Keratinocyte (primary cell): ENCODE measurements around the gene ARL6IP4. TPM values are rescaled to one million over a fixed set of nuclear protein-coding genes. Genes with fewer than 3 reads are reported as not detected.

ENCODE experiments used
- DNase-seq: peaks from one replicate; pipeline ENCODE4 v3.0.0-alpha.2; 2011; ENCODE audit warnings: low read depth, missing footprints, low spot score
- FAIRE-seq: peaks from 2 replicates; lab custom pipeline; 2011; peaks lifted over from hg19 to GRCh38; lab: Jason Lieb, UNC
- H2AFZ ChIP-seq: 2 replicates; pipeline ENCODE4 v1.6.0; 2012; ENCODE audit warnings: low read length, control low read depth, inconsistent platforms; ENCODE audit not compliant: control insufficient read depth
- H3K27ac ChIP-seq: 2 replicates; pipeline ENCODE4 v1.5.1; 2011; ENCODE audit warnings: low read length; ENCODE audit not compliant: control insufficient read depth, insufficient read depth
- H3K27me3 ChIP-seq: 3 replicates; pipeline ENCODE4 v1.6.0; 2011; ENCODE audit warnings: low read length; ENCODE audit not compliant: control insufficient read depth, insufficient read depth; ENCODE audit errors: extremely low read depth
- H3K36me3 ChIP-seq, 2 experiments: 2 replicates in 1 of 2; 3 replicates in 1 of 2; pipeline ENCODE4 v1.5.1; 2011; ENCODE audit warnings: low read length in 2 of 2, mild to moderate bottlenecking in 1 of 2; ENCODE audit not compliant: control insufficient read depth in 2 of 2, insufficient read depth in 2 of 2; ENCODE audit errors: extremely low read depth in 1 of 2
- H3K4me1 ChIP-seq: 3 replicates; pipeline ENCODE4 v1.5.1; 2011; ENCODE audit warnings: low read length; ENCODE audit not compliant: control insufficient read depth, insufficient read depth; ENCODE audit errors: extremely low read depth
- H3K4me2 ChIP-seq: 3 replicates; pipeline ENCODE4 v1.6.0; 2011; ENCODE audit warnings: low read depth, low read length; ENCODE audit not compliant: control insufficient read depth, insufficient read depth; ENCODE audit errors: extremely low read depth
- H3K4me3 ChIP-seq, 3 experiments: fragments of 200-600 bp in 1 of 3; sonication (generic) in 1 of 3; 2 replicates in 2 of 3; 3 replicates in 1 of 3; pipeline ENCODE4 v1.5.1; 2011 to 2016; ENCODE audit warnings: low read length in 3 of 3, mild to moderate bottlenecking in 3 of 3, control low read depth in 2 of 3, inconsistent platforms in 1 of 3, low read depth in 1 of 3, mixed read lengths in 1 of 3, mixed run types in 1 of 3, moderate library complexity in 1 of 3; ENCODE audit not compliant: control insufficient read depth in 2 of 3, insufficient read depth in 2 of 3; ENCODE audit errors: extremely low read depth in 1 of 3
- H3K79me2 ChIP-seq: 2 replicates; pipeline ENCODE4 v1.6.0; 2012; ENCODE audit warnings: low read length; ENCODE audit not compliant: control insufficient read depth, insufficient read depth
- H3K9ac ChIP-seq: 3 replicates; pipeline ENCODE4 v1.6.0; 2011; ENCODE audit warnings: low read length; ENCODE audit not compliant: control insufficient read depth, insufficient read depth; ENCODE audit errors: extremely low read depth
- H3K9me1 ChIP-seq: 3 replicates; pipeline ENCODE4 v1.6.0; 2011; ENCODE audit warnings: low read length; ENCODE audit not compliant: control insufficient read depth, insufficient read depth; ENCODE audit errors: extremely low read depth
- H3K9me3 ChIP-seq: 2 replicates; pipeline ENCODE4 v1.5.1; 2012; ENCODE audit warnings: low read depth, low read length; ENCODE audit not compliant: control insufficient read depth
- H4K20me1 ChIP-seq: 3 replicates; pipeline ENCODE4 v1.6.0; 2011; ENCODE audit warnings: low read length; ENCODE audit not compliant: control insufficient read depth, insufficient read depth; ENCODE audit errors: extremely low read depth
- CTCF ChIP-seq, 3 experiments: IDR thresholded peaks in 1 of 3; conservative IDR thresholded peaks in 1 of 3; optimal IDR thresholded peaks in 1 of 3; 2 replicates in 2 of 3; 3 replicates in 1 of 3; pipeline versions ENCODE3 to v1.5.1; 2011; ENCODE audit warnings: low read length in 3 of 3, mild to moderate bottlenecking in 3 of 3, moderate library complexity in 2 of 3, control low read depth in 1 of 3, inconsistent platforms in 1 of 3; ENCODE audit not compliant: insufficient read depth in 2 of 3; ENCODE audit errors: extremely low read depth in 1 of 3
- EZH2 ChIP-seq: IDR thresholded peaks from one replicate; pipeline ENCODE4 v1.6.1; 2012; ENCODE audit warnings: inconsistent platforms, mild to moderate bottlenecking, low read length, moderate library complexity
- dilution Hi-C: fragments of 300-500 bp; cut with MboI; formaldehyde crosslinking; loops from one replicate; pipeline ENCODE4 v1.7.0; 2020; ENCODE audit warnings: low sequenced_read_pairs; ENCODE audit not compliant: extremely low pct_ligation_motif_present
- polyA plus RNA-seq, 5 experiments: library from polyadenylated mRNA; depleted of rRNA in 3 of 5; stranded (reverse) in 3 of 5; stranded (forward) in 1 of 5; unstranded in 1 of 5; fragments of >200 nt; gene quantifications; 1 replicate in 1 of 5; 2 replicates in 3 of 5; 3 replicates in 1 of 5; pipeline versions ENCODE4 v1.2.1 to v1.2.3, GENCODE V29; 2011 to 2012; ENCODE audit warnings: missing spikeins in 2 of 5, low read depth in 1 of 5, low replicate concordance in 1 of 5
- small RNA-seq, 3 experiments: library from RNA; depleted of rRNA; stranded (forward); fragments of <200 nt; gene quantifications; one replicate each; pipeline ENCODE3, GENCODE V24; 2012; ENCODE audit warnings: low read depth in 3 of 3, low replicate concordance in 1 of 3; ENCODE audit not compliant: insufficient read length in 3 of 3

ARL6IP4 gene
- polyA plus RNA-seq, 1 donor (not counting 4 experiments of a cell fraction or from before 2014, with no cell fraction given), result 144 TPM

GRCh38 chr12:123031171-123031845 lies 50.8 kb downstream of the ARL6IP4 start:
- no peak for TF ChIP-seq CTCF (optimal IDR thresholded peaks at IDR 0.05 in 1 of 3, IDR thresholded peaks at IDR 0.05 in 1 of 3, conservative IDR thresholded peaks at IDR 0.05 in 1 of 3; ENCODE audit: extremely low read depth in 1 of 3, insufficient read depth in 2 of 3, low read length in 3 of 3)
- TF ChIP-seq EZH2, result no peak
- DNase-seq (no peak), FAIRE-seq (no peak)
- Histone ChIP-seq H3K4me1 (peaks cover 9% of the 10 kb centered on the region), H3K9me1 (no peaks in the 10 kb centered on the region), H3K27me3 (no peaks in the 10 kb centered on the region), H3K9ac (no peak overlapping the region), H3K4me2 (no peak overlapping the region), H2AFZ (no peak overlapping the region), H4K20me1 (no peaks in the 10 kb centered on the region), H3K4me3 (no peak overlapping the region), H3K36me3 (peaks cover 10 to 11% of the 10 kb centered on the region in 2 experiments), H3K79me2 (no peaks in the 10 kb centered on the region), H3K27ac (no peak overlapping the region), H3K9me3 (no peaks in the 10 kb centered on the region)
- dilution Hi-C loops, result no loop called here

Small RNA genes within 50 kb of the gene (small RNA-seq; reads per million reads assigned to genes)
- gene ARL6IP4 (0 reads per million in 3 experiments), gene MIR4304 (0 reads per million in 3 experiments)

Other genes starting within 250 kb of the ARL6IP4 start
- 0.03 to 0.10 TPM (median 0.07 TPM) in 3 replicates for gene HCAR1, start 249.8 kb upstream of the ARL6IP4 start, polyA plus RNA-seq
- 31.1 to 59.8 TPM (median 37.8 TPM) in 3 replicates for gene DENR, start 227.9 kb upstream of the ARL6IP4 start, polyA plus RNA-seq
- gene CCDC62, start 206.1 kb upstream of the ARL6IP4 start, polyA plus RNA-seq, result 0.17 to 0.35 TPM (median 0.23 TPM) in 3 replicates
- 19.4 to 31.8 TPM (median 23.0 TPM) in 3 replicates for gene HIP1R, start 145.2 kb upstream of the ARL6IP4 start, polyA plus RNA-seq
- gene VPS37B, start 84.6 kb upstream of the ARL6IP4 start, polyA plus RNA-seq, result 29.3 to 85.5 TPM (median 34.1 TPM) in 3 replicates
- 4.0 to 5.7 TPM (median 4.7 TPM) in 3 replicates for gene ABCB9, start 14.2 kb upstream of the ARL6IP4 start, polyA plus RNA-seq
- 6.9 to 14.1 TPM (median 7.9 TPM) in 3 replicates for gene OGFOD2, start 5.4 kb upstream of the ARL6IP4 start, polyA plus RNA-seq
- 0.97 to 2.1 TPM (median 1.4 TPM) in 3 replicates for gene PITPNM2, start 170.4 kb downstream of the ARL6IP4 start, polyA plus RNA-seq